Neural cell (in vitro differentiated cells): Measurements from ENCODE around the gene ATP5F1C.

Experiments used
- EP300 ChIP-seq: fragments of 450-650 bp; conservative IDR thresholded peaks from 2 replicates; pipeline ENCODE4 v1.6.1; 2014; ENCODE audit warnings: antibody characterized with exemption, mild to moderate bottlenecking, moderate library complexity; ENCODE audit not compliant: poor library complexity, severe bottlenecking
- EZH2 ChIP-seq: fragments of 200-600, 300-800 bp; shearing (Covaris generic), sonication (generic); IDR thresholded peaks from 2 replicates; pipeline ENCODE4 v1.6.1; 2014; ENCODE audit warnings: antibody characterized with exemption, low read length, borderline replicate concordance, mild to moderate bottlenecking; ENCODE audit not compliant: insufficient read depth, poor library complexity, severe bottlenecking
- MXI1 ChIP-seq: fragments of 450-650 bp; conservative IDR thresholded peaks from 2 replicates; pipeline ENCODE4 v1.6.1; 2014; ENCODE audit warnings: antibody characterized with exemption, mild to moderate bottlenecking; ENCODE audit not compliant: poor library complexity, severe bottlenecking
- POLR2AphosphoS5 ChIP-seq: IDR thresholded peaks from 2 replicates; pipeline ENCODE4 v1.6.1; 2012
- RAD21 ChIP-seq: fragments of 450-650 bp; conservative IDR thresholded peaks from 2 replicates; pipeline ENCODE4 v1.6.1; 2014; ENCODE audit warnings: antibody characterized with exemption, mild to moderate bottlenecking, moderate library complexity
- TAF1 ChIP-seq: IDR thresholded peaks from 2 replicates; pipeline ENCODE4 v1.6.1; 2012; ENCODE audit warnings: low read depth
- TF ChIP-seq, protein P1 (sequence below): fragments of 450-650 bp; IDR thresholded peaks from 2 replicates; pipeline ENCODE4 v1.5.1; 2014; ENCODE audit warnings: antibody characterized with exemption, mild to moderate bottlenecking, moderate library complexity; ENCODE audit not compliant: poor library complexity, severe bottlenecking

DNA sequence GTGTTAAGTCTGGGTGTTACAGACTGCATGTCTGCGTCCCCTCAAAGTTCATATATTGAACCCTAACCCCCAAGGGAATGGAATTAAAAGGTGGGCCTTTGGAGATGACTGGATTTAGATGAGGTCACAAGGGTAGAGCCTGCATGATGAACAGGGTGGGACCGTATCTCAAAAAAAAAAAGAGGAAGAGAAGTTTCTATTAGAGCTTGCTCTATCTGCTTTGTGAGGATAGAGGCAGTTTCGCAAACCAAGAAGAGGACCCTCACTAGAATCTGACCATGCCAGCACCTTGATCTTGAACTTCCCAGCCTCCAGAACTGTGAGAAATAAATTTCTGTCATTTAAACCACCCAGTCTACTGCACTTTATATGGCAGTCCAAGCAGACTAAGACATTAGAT, 1.5 kb upstream of the ATP5F1C start:
- TF ChIP-seq, protein P1, sequence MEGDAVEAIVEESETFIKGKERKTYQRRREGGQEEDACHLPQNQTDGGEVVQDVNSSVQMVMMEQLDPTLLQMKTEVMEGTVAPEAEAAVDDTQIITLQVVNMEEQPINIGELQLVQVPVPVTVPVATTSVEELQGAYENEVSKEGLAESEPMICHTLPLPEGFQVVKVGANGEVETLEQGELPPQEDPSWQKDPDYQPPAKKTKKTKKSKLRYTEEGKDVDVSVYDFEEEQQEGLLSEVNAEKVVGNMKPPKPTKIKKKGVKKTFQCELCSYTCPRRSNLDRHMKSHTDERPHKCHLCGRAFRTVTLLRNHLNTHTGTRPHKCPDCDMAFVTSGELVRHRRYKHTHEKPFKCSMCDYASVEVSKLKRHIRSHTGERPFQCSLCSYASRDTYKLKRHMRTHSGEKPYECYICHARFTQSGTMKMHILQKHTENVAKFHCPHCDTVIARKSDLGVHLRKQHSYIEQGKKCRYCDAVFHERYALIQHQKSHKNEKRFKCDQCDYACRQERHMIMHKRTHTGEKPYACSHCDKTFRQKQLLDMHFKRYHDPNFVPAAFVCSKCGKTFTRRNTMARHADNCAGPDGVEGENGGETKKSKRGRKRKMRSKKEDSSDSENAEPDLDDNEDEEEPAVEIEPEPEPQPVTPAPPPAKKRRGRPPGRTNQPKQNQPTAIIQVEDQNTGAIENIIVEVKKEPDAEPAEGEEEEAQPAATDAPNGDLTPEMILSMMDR: no peak
- no peak for TF ChIP-seq EZH2
- no peak for TF ChIP-seq TAF1
- TF ChIP-seq RAD21: no peak
- TF ChIP-seq POLR2AphosphoS5: no peak
- no peak for TF ChIP-seq MXI1
- TF ChIP-seq EP300: no peak
